Activated T-helper 1 cell treated with Interleukin-2 at 50 U/mL for 16 hours (primary cell): Measurements from ENCODE around the gene CELSR2.

ENCODE experiments used
- DNase-seq: peaks from one replicate; pipeline ENCODE4 v3.0.0-alpha.2; 2020; ENCODE audit warnings: low read depth

CELSR2 gene

DNA sequence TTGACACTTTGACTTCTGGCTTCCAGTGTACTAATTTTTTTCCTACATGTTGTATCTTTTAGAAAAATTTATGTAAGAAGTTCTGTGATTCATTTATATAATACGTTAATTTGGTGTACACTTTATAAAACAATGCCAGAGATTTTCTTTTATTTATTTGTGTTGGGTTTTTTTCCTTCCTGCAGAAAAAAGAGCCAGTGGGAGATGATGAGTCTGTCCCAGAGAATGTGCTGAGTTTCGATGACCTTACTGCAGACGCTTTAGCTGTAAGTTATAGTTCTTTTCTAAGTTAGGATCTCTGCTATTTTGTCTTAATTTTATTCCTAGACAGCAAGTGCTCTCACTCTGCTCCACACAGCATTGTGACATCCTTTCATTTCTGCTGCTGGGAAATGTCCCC, 21.2 kb upstream of the CELSR2 start:
- no peak for DNase-seq

- DNase-seq: no peak
Observed at GRCh38 chr1:109229531-109230127, 19.7 kb upstream of the CELSR2 start.

DNA sequence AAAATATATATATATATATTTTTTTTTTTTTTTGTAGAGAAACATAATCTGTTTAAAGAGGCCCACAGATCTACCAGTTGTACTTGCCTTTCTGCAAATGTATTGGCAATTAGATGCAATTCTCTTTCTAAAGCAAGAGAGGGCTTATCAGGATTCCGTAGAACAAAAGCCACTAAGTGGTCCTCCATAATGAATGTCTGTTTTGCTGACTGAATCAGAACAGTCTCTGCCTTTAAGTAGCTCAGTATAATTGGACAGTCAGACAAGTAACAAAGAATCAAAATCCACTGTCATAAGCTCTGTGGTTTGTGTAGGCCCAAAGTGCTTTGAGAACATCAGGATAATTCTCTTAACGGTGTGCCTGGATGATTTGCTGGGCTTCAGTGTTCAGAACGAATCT, 18.3 kb upstream of the CELSR2 start:
- no peak for DNase-seq

GRCh38 chr1:109235137-109235536, 14.2 kb upstream of the CELSR2 start:
- DNase-seq: no peak

DNA sequence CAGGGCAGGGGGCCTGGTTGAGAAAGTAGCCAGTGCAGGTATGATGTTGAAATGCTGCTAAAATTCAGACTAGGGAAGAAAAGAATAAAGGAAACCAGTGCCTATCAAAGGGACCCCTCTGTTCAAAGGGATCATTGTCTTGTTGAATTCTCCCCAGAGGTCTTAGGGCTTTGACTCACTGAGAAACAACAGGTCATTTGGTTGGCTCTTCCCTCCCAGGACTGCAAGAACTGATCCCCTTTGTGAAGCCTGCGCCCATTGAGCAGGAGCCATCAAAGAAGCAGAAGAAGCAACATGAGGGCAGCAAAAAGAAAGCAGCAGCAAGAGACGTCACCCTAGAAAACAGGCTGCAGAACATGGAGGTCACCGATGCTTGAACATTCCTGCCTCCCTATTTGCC, 11.8 kb upstream of the CELSR2 start:
- no peak for DNase-seq

- no peak for DNase-seq
Observed at GRCh38 chr1:109238382-109238781, 11.0 kb upstream of the CELSR2 start.

DNA sequence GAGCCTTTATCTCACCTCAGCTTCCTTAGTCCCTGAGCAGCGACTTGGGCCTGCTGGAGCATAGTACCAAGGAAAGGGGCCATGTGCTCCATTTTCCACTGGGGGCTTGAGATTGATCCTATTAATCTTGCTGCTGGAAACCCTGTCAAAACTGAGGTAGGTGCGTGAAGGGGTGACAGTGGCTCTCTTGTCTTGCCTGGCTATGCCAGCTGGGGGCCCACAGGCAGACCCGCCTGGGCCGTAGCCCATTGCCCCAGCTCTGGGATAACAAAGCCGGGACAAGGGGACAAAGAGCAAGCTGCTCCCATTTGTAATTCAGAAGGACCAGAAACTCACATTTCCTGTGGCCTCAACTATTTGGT, 10.3 kb upstream of the CELSR2 start:
- no peak for DNase-seq

GRCh38 chr1:109239409-109240068, 9.8 kb upstream of the CELSR2 start:
- no peak for DNase-seq

DNA sequence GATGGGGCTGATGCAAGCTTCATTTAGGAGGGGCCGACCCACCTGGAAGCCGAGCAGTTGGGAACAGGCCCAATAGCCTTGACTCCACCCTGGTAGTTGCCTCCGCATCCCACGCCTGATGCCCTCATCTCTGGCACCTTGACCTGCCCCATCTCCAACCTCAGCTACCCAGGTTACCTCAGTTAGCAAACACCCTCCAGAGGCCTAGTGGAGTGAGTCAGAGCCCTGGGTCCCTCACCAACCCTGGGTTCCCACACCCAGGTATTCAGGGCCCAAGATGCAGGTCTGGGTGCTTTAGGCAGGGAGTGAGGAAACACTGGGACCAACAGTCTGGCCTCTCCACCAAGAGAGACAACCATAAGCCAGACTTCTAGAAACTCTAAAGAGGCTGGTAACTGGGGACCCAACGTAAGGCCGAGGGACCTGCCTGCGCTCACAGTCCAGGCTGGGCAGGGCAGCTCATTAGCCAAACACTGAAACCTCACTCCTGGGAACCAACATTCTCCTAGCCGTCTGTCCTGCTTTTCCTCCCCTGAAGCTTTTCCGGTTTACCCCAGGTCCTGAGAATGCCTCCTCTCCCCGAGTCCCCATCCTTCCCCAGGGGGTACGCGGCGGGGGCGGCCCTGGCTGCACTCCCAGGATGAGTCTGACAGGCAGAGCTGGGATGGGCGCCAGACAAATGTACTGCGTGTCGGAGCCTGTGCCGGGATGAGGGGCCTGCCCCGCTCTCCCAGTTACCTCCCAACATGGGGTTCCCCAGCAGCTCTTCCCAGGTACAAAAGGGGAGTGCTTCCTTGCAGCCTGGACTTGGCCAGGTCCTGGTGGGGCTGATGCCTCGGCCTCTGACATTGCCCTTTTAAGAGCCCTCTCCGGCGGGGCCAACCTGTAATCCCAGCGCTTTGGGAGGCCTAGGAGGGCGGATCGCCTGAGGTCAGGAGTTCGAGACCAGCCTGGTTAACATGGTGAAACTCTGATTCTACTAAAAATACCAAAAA, 8.9 kb upstream of the CELSR2 start:
- DNase-seq: no peak

DNA sequence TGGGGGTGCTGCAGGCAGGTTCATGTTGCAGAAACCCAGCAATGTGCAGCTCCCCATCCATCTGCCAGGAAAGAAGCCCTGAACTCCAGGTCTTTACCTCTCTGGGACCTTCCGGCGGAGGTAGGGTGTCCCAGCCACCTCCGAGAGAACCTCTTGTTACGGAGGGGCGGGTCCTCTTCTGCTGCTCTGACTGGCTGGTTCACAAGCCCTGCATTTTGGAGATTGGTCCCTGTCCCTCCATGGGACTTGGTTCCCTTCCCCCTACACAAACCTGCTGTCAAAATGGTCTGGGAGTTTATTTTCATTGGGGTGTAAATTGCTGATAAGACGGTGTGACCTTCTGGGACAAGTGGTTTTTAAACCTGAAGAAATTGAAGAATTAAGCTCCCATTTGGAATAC, 8.0 kb upstream of the CELSR2 start:
- no peak for DNase-seq

DNA sequence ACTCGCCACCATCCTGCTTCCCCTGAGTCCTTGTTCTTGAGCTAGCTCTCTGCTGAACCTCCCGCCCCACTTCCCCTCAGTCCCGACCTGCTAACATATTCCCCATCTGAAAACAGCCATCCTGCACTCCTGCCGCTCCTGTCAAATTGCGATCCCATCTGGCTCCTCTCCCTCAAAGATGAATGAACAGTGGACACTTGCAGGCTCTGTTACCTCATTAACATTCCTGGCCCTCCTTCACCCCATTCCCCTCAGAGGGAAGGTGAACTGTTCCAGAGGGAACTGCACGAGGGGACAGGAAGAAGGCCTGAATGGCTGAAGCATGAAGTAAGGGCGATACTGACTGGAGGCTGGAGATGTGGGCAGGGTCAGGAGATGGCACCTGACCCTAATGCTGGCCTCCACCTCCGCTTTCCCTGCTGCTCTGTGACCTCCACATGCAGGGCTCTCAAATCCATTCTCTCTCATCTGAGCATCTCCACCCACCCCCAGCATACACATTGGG, 7.4 kb upstream of the CELSR2 start:
- no peak for DNase-seq

DNA sequence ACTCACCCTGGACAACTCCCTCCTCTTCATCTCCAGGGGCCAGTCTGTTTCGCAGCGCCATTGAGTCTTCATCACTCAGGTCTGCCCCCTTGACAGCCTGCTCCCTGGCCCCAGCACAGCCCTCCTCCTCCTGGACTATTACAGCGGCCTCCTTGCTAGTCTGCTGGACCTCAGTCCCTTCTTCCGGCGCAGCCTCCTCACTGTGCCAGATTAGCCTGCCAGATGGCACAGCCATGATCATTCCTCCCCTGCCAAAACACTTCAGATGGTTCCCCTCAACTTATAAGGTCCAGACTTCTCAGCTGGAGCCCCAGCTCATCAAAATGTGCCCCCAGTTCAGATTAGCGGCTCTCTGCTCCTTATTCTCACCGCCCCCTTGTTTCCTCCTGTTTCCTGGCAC, 7.0 kb upstream of the CELSR2 start:
- DNase-seq: no peak

GRCh38 chr1:109243221-109243620, 6.1 kb upstream of the CELSR2 start:
- no peak for DNase-seq

- DNase-seq: no peak
Observed at GRCh38 chr1:109243860-109244552, 5.3 kb upstream of the CELSR2 start.

GRCh38 chr1:109246141-109246551, 3.2 kb upstream of the CELSR2 start:
- DNase-seq: no peak

GRCh38 chr1:109247401-109248365, 1.7 kb upstream of the CELSR2 start:
- DNase-seq: no peak

DNA sequence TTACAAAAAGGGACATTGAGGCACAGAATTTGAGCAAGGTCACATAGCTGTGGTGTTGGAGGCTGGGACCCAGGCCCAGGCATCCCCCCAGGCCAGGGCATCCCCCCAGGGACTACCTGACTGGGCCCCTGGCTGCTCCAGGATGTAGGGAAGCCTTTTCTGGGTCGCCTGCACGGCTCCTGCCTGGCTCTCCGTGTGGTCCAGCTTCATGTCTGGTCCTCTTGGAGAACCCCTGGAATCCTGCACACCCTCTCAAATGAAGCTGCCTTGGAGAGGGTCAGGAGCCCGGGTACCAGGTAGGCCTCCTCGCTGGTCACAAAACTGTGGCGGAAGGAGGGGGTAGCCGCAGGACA, 919 bp upstream of the CELSR2 start:
- no peak for DNase-seq

DNA sequence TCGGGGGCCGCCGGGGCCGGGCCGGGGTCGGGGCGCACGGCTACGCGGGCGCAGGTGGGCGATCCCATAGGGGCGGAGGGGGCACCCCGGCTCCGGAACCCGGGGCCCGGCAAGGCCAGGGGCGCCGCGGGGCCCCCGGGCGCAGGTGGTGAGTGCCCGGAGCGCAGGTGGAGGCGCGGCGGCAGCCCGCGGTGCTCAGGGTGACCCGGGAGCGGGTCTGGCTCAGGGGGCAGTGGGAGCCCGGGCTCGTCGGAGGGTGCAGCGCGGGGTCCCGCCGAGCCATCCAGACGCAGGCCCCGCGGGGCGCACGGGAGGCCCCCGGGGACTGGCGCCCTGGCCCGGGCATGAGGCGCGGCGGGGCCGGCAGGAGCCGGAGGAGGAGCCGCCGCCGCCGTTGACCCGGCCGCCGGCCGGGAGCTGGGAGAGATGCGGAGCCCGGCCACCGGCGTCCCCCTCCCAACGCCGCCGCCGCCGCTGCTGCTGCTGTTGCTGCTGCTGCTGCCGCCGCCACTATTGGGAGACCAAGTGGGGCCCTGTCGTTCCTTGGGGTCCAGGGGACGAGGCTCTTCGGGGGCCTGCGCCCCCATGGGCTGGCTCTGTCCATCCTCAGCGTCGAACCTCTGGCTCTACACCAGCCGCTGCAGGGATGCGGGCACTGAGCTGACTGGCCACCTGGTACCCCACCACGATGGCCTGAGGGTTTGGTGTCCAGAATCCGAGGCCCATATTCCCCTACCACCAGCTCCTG, 489 bp downstream of the CELSR2 start:
- no peak for DNase-seq

DNA sequence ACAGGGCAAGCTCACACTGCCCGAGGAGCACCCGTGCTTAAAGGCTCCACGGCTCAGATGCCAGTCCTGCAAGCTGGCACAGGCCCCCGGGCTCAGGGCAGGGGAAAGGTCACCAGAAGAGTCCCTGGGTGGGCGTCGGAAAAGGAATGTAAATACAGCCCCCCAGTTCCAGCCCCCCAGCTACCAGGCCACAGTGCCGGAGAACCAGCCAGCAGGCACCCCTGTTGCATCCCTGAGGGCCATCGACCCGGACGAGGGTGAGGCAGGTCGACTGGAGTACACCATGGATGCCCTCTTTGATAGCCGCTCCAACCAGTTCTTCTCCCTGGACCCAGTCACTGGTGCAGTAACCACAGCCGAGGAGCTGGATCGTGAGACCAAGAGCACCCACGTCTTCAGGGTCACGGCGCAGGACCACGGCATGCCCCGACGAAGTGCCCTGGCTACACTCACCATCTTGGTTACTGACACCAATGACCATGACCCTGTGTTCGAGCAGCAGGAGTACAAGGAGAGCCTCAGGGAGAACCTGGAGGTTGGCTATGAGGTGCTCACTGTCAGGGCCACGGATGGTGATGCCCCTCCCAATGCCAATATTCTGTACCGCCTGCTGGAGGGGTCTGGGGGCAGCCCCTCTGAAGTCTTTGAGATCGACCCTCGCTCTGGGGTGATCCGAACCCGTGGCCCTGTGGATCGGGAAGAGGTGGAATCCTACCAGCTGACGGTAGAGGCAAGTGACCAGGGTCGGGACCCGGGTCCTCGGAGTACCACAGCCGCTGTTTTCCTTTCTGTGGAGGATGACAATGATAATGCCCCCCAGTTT, 1.3 kb downstream of the CELSR2 start:
- DNase-seq: no peak
